Measurements from ENCODE around the gene MSI2.

- no peak for TF ChIP-seq MAX (IDR thresholded peaks at IDR 0.05; ENCODE audit: insufficient read depth, insufficient read length)
- no peak for TF ChIP-seq CTCF (IDR thresholded peaks at IDR 0.05; ENCODE audit: extremely low read depth in 1 of 2, insufficient read depth in 1 of 2, low read depth in 1 of 2, low read length in 2 of 2)
- no peak for TF ChIP-seq MYC (IDR thresholded peaks at IDR 0.05; ENCODE audit: low read depth, low read length)
- TF ChIP-seq POLR2AphosphoS5 (IDR thresholded peaks at IDR 0.05; ENCODE audit: insufficient read depth, low read depth, low read length), result no peak
- TF ChIP-seq POLR2A (IDR thresholded peaks at IDR 0.05; ENCODE audit: low read depth, low read length), result no peak
- TF ChIP-seq FOS (IDR thresholded peaks at IDR 0.05; ENCODE audit: borderline replicate concordance, insufficient read depth, low read length), result no peak
Measured at GRCh38 chr17:57516290-57517230, 260.2 kb downstream of the MSI2 start.

All from endothelial cell of umbilical vein (primary cell).